HEK293 (cell line): ENCODE measurements around the gene UBA3.

Source experiments
- IKZF3 ChIP-seq: fragments of 450-650 bp; IDR thresholded peaks from 2 replicates; pipeline ENCODE4 v1.5.0; 2018; ENCODE audit warnings: missing biosample characterization, mild to moderate bottlenecking, missing genetic modification characterization, moderate library complexity
- ZNF10 ChIP-seq: fragments of 450-650 bp; formaldehyde crosslinking; IDR thresholded peaks from 2 replicates; pipeline ENCODE4 v1.5.1; 2017; ENCODE audit warnings: missing biosample characterization, missing genetic modification characterization
- ZNF121 ChIP-seq: fragments of 450-650 bp; formaldehyde crosslinking; IDR thresholded peaks from 2 replicates; pipeline ENCODE4 v1.5.1; 2016; ENCODE audit warnings: missing biosample characterization, missing genetic modification characterization
- ZNF274 ChIP-seq, 2 experiments: fragments of 200-500 bp in 1 of 2; fragments of 450-650 bp in 1 of 2; sonication (Bioruptor generic) in 1 of 2; formaldehyde crosslinking in 1 of 2; IDR thresholded peaks; 2 replicates each; pipeline versions ENCODE4 v1.5.1 to v1.6.1; 2014 to 2016; ENCODE audit warnings: borderline replicate concordance in 1 of 2, inconsistent platforms in 1 of 2, low read length in 1 of 2, missing biosample characterization in 1 of 2, missing genetic modification characterization in 1 of 2
- TF ChIP-seq, protein P1 (sequence below): fragments of 450-650 bp; formaldehyde crosslinking; IDR thresholded peaks from 2 replicates; pipeline ENCODE4 v1.5.1; 2016; ENCODE audit warnings: missing biosample characterization, missing genetic modification characterization
- TF ChIP-seq, protein P2 (sequence below): fragments of 450-650 bp; formaldehyde crosslinking; IDR thresholded peaks from 2 replicates; pipeline ENCODE4 v1.5.1; 2017; ENCODE audit warnings: missing biosample characterization, missing genetic modification characterization
- TF ChIP-seq, protein P3 (sequence below): fragments of 450-650 bp; formaldehyde crosslinking; conservative IDR thresholded peaks from 2 replicates; pipeline ENCODE4 v1.5.1; 2016; ENCODE audit warnings: low read depth, missing biosample characterization, missing genetic modification characterization
- TF ChIP-seq, protein P4 (sequence below): IDR thresholded peaks from 2 replicates; pipeline ENCODE4 v1.6.1; 2011; ENCODE audit warnings: mild to moderate bottlenecking, low read depth, low read length, borderline replicate concordance

DNA sequence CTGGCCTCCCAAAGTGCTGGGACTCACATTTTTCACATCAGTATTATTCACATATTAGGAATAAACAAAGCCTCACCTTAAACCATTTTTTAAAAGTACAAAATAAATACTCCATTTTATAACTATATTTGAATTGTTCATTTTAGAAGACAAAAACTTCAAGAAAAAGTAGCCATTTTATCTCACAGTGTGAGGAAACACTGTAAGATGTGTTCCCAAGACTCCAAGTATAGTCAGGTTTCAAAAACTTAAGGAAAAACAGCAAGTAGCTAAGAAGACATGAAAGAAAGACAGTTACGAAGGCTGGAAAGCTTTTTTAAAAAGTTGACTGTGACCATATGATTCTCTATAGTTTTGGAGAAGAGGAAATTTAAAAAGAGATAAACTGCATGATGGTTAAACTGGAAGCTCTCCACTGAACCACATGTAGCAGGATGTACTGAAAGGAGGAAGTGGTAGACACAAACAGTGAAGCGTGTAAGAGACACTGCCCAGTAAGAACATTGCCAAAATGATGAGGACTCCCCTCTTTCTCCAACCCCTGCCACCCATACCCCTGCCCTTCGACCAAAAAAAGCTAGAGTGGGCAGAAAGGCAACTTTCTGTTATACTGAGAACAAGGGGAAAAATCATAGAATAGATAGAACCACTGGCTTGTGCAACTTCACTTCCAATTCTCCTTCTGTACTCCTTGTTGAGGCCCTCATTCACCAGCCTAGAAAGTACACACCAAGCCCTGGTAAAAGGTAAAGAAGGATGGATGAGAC is 21.8 kb downstream of the UBA3 start:
- TF ChIP-seq, protein P1, sequence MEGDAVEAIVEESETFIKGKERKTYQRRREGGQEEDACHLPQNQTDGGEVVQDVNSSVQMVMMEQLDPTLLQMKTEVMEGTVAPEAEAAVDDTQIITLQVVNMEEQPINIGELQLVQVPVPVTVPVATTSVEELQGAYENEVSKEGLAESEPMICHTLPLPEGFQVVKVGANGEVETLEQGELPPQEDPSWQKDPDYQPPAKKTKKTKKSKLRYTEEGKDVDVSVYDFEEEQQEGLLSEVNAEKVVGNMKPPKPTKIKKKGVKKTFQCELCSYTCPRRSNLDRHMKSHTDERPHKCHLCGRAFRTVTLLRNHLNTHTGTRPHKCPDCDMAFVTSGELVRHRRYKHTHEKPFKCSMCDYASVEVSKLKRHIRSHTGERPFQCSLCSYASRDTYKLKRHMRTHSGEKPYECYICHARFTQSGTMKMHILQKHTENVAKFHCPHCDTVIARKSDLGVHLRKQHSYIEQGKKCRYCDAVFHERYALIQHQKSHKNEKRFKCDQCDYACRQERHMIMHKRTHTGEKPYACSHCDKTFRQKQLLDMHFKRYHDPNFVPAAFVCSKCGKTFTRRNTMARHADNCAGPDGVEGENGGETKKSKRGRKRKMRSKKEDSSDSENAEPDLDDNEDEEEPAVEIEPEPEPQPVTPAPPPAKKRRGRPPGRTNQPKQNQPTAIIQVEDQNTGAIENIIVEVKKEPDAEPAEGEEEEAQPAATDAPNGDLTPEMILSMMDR, result no peak
- TF ChIP-seq ZNF121 (tag by site-specific recombination) (no peak), ZNF10 (tag by site-specific recombination) (no peak), IKZF3 (tag by site-specific recombination) (no peak), ZNF274 (IDR thresholded peaks at IDR 0.05; ENCODE audit: low read length) (no peak), ZNF274 (tag by site-specific recombination; IDR thresholded peaks at IDR 0.05; ENCODE audit: borderline replicate concordance) (no peak)
- TF ChIP-seq, protein P2, sequence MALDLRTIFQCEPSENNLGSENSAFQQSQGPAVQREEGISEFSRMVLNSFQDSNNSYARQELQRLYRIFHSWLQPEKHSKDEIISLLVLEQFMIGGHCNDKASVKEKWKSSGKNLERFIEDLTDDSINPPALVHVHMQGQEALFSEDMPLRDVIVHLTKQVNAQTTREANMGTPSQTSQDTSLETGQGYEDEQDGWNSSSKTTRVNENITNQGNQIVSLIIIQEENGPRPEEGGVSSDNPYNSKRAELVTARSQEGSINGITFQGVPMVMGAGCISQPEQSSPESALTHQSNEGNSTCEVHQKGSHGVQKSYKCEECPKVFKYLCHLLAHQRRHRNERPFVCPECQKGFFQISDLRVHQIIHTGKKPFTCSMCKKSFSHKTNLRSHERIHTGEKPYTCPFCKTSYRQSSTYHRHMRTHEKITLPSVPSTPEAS (tag by site-specific recombination), result no peak
- TF ChIP-seq, protein P3, sequence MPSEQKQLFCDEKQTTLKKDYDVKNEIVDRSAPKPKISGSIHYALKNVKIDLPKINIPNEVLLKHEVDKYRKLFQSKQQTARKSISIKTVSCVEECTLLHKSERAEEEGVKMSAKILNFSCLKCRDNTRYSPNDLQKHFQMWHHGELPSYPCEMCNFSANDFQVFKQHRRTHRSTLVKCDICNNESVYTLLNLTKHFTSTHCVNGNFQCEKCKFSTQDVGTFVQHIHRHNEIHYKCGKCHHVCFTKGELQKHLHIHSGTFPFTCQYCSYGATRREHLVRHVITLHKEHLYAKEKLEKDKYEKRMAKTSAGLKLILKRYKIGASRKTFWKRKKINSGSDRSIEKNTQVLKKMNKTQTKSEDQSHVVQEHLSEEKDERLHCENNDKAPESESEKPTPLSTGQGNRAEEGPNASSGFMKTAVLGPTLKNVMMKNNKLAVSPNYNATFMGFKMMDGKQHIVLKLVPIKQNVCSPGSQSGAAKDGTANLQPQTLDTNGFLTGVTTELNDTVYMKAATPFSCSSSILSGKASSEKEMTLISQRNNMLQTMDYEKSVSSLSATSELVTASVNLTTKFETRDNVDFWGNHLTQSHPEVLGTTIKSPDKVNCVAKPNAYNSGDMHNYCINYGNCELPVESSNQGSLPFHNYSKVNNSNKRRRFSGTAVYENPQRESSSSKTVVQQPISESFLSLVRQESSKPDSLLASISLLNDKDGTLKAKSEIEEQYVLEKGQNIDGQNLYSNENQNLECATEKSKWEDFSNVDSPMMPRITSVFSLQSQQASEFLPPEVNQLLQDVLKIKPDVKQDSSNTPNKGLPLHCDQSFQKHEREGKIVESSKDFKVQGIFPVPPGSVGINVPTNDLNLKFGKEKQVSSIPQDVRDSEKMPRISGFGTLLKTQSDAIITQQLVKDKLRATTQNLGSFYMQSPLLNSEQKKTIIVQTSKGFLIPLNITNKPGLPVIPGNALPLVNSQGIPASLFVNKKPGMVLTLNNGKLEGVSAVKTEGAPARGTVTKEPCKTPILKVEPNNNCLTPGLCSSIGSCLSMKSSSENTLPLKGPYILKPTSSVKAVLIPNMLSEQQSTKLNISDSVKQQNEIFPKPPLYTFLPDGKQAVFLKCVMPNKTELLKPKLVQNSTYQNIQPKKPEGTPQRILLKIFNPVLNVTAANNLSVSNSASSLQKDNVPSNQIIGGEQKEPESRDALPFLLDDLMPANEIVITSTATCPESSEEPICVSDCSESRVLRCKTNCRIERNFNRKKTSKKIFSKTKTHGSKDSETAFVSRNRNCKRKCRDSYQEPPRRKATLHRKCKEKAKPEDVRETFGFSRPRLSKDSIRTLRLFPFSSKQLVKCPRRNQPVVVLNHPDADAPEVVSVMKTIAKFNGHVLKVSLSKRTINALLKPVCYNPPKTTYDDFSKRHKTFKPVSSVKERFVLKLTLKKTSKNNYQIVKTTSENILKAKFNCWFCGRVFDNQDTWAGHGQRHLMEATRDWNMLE (tag by site-specific recombination), result no peak
- TF ChIP-seq, protein P4, sequence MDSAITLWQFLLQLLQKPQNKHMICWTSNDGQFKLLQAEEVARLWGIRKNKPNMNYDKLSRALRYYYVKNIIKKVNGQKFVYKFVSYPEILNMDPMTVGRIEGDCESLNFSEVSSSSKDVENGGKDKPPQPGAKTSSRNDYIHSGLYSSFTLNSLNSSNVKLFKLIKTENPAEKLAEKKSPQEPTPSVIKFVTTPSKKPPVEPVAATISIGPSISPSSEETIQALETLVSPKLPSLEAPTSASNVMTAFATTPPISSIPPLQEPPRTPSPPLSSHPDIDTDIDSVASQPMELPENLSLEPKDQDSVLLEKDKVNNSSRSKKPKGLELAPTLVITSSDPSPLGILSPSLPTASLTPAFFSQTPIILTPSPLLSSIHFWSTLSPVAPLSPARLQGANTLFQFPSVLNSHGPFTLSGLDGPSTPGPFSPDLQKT, result no peak
